Neural progenitor cell (in vitro differentiated cells): ENCODE data around the gene APCS.

Experiments
- EZH2 ChIP-seq: fragments of 200-600 bp; sonication (generic); IDR thresholded peaks from 2 replicates; pipeline ENCODE4 v1.6.1; 2017; ENCODE audit warnings: antibody characterized with exemption, mild to moderate bottlenecking, moderate library complexity
- TF ChIP-seq, protein P1 (sequence below): fragments of 200-600 bp; sonication (generic); IDR thresholded peaks from 2 replicates; pipeline ENCODE4 v1.5.1; 2017; ENCODE audit warnings: antibody characterized with exemption, mild to moderate bottlenecking

DNA sequence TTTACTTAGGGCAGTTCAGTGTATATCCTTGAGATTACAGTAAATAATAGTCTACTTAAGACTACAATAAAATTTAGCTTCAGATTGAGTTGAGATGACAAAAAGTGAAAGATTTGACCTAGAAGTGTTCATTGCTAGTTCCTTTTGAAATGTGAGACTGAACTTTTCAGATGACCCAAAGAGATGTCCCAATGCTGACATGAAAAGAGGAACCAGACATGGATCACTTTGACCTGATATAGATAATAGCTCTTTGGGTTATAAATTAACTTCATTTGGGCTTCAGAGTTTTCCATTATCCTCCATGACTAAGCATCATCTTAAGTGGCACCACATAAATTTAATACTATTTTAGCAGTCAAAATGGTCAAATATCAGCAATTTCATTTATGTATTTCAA, 26.1 kb upstream of the APCS start:
- TF ChIP-seq, protein P1, sequence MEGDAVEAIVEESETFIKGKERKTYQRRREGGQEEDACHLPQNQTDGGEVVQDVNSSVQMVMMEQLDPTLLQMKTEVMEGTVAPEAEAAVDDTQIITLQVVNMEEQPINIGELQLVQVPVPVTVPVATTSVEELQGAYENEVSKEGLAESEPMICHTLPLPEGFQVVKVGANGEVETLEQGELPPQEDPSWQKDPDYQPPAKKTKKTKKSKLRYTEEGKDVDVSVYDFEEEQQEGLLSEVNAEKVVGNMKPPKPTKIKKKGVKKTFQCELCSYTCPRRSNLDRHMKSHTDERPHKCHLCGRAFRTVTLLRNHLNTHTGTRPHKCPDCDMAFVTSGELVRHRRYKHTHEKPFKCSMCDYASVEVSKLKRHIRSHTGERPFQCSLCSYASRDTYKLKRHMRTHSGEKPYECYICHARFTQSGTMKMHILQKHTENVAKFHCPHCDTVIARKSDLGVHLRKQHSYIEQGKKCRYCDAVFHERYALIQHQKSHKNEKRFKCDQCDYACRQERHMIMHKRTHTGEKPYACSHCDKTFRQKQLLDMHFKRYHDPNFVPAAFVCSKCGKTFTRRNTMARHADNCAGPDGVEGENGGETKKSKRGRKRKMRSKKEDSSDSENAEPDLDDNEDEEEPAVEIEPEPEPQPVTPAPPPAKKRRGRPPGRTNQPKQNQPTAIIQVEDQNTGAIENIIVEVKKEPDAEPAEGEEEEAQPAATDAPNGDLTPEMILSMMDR, result no peak
- TF ChIP-seq EZH2, result no peak
